HUES48 (cell line): ENCODE results near the gene MYLK4.

Source experiments
- H3K27ac ChIP-seq: one replicate; pipeline ENCODE4 v1.7.0; 2013; ENCODE audit warnings: low read depth, low read length, inconsistent platforms
- H3K27me3 ChIP-seq: 2 replicates; pipeline ENCODE4 v1.6.1; 2013; ENCODE audit warnings: mild to moderate bottlenecking, low read length; ENCODE audit not compliant: control insufficient read depth, insufficient read depth
- H3K36me3 ChIP-seq: 2 replicates; pipeline ENCODE4 v1.6.1; 2013; ENCODE audit warnings: low read length; ENCODE audit not compliant: control insufficient read depth, insufficient read depth
- H3K4me1 ChIP-seq: 2 replicates; pipeline ENCODE4 v1.6.1; 2013; ENCODE audit warnings: mild to moderate bottlenecking, low read length; ENCODE audit not compliant: control insufficient read depth, insufficient read depth
- H3K4me3 ChIP-seq: 2 replicates; pipeline ENCODE4 v1.5.1; 2013; ENCODE audit warnings: mild to moderate bottlenecking, low read depth, low read length
- H3K9ac ChIP-seq: 2 replicates; pipeline ENCODE4 v1.6.1; 2013; ENCODE audit warnings: mild to moderate bottlenecking, low read depth, low read length, moderate library complexity
- H3K9me3 ChIP-seq: 2 replicates; pipeline ENCODE4 v1.6.1; 2013; ENCODE audit warnings: low read length; ENCODE audit not compliant: control insufficient read depth, insufficient read depth

MYLK4 gene

DNA sequence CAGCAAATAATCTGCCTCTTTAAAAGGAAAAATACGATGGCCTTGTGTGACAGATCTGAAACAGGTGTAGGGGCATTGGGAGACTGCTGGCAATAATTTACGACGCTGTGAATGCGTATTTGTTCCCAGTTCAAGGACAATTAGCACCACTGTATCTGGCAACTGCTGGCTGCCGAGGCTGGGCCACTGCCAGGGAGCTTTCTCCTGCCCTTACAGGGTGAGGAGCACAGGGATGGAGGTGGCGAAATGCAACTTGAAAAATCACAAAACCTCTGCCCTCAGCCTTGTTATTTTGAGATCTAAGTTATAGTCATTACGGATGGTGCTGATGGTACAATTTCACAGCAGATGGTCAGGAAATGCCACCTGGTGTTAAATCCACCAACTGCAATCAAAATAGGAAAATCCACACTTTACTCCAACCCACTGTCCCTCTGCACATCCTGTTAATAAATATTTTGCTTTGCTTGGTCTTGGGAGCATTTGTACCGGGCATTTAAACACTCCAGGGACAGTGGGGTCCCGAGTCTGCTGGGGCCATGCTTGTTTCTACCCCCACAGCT is 6.4 kb downstream of the MYLK4 start:
- no peak overlapping the region for H3K4me3 ChIP-seq
- no peak overlapping the region for H3K27ac ChIP-seq
- peaks cover 11% of the 10 kb centered on the region; the same call in 1 of the 2 replicates for H3K4me1 ChIP-seq
- no peaks in the 10 kb centered on the region for H3K9me3 ChIP-seq
- no peak overlapping the region for H3K9ac ChIP-seq
- no peaks in the 10 kb centered on the region for H3K36me3 ChIP-seq
- no peaks in the 10 kb centered on the region for H3K27me3 ChIP-seq

DNA sequence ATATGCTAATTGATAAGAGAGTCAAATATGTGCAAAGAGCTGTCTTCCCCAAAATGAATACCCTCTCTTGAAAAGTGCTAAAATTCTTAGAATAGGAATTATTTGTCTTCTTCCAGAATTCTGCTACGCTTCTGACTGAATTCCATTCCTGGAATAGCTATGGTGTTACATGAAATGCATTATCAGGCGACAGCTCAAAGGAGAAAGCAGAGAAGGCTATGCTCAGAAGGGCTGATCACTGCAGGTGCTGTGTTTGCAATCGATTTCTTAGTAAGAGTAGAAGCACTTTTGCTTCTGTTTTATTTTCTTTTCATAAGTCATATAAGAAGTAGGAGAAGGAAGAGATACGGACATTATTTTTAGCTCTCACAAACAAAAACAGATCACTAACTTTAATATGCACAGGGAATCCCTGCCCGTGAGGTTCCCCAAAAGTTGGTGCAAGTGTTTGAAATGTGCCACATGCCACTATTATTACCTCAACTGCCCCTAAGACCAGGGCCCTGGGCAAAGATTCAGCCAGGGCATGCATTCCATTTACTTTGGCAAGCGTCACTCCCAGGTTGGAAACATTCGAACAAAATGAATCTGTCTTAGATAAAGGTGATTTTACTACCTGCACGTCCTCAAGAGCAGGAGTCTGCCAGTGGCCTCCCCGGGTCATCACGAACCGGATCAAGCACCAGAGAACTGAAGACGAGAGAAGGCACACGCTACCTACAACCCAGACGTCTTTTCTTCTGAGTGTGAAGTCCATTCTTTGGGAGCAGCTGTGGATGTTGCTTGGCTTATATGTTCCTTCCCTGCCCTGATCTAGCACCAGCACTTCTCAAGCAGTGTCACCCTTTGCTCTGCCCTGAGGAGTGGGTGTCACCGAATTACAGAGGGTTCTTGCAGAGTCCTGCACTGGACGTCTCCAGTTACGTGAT is 7.2 kb downstream of the MYLK4 start:
- Histone ChIP-seq H3K27me3 (no peaks in the 10 kb centered on the region), H3K9me3 (no peaks in the 10 kb centered on the region), H3K36me3 (no peaks in the 10 kb centered on the region), H3K27ac (no peak overlapping the region), H3K4me3 (no peak overlapping the region), H3K9ac (no peak overlapping the region), H3K4me1 (peaks cover 11% of the 10 kb centered on the region; the same call in 1 of the 2 replicates)

DNA sequence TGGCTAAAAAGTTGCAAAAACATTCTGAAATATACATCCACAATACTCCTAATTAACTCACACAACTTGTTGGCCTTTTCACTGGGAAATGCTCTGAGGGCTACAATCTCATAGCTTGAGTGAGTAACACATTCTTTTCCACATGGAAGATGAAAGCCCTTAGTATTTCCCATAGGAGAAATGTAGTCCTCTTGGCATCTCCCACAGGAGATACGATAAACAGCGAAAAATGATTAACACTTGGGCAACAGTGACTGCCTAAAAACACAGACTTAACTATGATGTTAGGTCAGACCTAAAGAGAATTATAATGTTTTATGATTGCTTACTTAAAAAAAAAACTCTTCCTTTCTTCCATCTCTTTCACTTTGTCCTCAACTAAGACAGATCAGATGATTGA is 9.0 kb downstream of the MYLK4 start:
- Histone ChIP-seq H3K36me3 (no peaks in the 10 kb centered on the region), H3K27ac (no peak overlapping the region), H3K27me3 (no peaks in the 10 kb centered on the region), H3K4me3 (no peak overlapping the region), H3K9ac (no peak overlapping the region), H3K9me3 (no peaks in the 10 kb centered on the region), H3K4me1 (peaks cover 13% of the 10 kb centered on the region)

DNA sequence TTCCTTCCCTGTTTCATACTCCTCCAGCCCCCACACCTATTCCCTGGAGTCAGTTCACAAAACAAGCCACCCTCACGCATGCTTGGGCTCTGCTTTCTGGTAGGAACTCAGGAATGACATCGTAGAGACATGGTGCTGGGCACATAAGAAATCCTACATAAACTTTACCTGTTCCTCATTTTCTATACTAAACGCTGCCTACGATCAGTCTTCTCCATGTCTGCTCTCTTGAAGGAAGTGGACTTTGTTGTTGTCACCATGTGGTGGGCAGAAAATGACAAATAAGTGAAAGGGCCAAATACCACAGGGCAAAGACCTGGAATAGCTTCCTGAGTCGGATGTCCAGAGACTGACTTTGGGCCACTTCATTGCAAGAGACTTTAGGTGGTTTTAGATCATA is 10.1 kb downstream of the MYLK4 start:
- no peak overlapping the region for H3K9ac ChIP-seq
- H3K4me1 ChIP-seq, result peaks cover 14% of the 10 kb centered on the region; the same call in 1 of the 2 replicates
- no peaks in the 10 kb centered on the region for H3K27me3 ChIP-seq
- H3K27ac ChIP-seq, result no peak overlapping the region
- H3K4me3 ChIP-seq, result no peak overlapping the region
- H3K36me3 ChIP-seq, result no peaks in the 10 kb centered on the region
- no peaks in the 10 kb centered on the region for H3K9me3 ChIP-seq

DNA sequence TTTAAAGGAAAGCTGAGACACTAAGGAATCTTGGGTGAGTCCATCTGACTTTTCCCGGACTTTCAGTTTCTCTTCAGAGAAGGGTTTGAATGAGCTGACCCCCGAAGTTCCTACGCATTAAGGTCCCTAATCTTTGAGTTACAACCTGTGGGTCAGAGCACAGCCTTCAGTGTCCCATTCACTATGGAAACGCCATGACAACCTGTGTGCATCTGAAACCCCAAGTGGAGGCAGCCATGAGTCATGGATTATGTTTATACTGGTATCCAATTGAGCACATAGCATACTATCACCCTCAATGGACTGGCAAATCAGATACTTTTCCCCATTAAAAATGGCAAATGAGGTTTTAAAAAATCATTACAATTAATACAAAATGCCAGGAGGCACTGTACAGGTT is 11.4 kb downstream of the MYLK4 start:
- Histone ChIP-seq H3K36me3 (no peaks in the 10 kb centered on the region), H3K27me3 (no peaks in the 10 kb centered on the region), H3K9me3 (no peaks in the 10 kb centered on the region), H3K9ac (no peak overlapping the region), H3K4me1 (peaks cover 24% of the 10 kb centered on the region), H3K4me3 (no peak overlapping the region), H3K27ac (no peak overlapping the region)

DNA sequence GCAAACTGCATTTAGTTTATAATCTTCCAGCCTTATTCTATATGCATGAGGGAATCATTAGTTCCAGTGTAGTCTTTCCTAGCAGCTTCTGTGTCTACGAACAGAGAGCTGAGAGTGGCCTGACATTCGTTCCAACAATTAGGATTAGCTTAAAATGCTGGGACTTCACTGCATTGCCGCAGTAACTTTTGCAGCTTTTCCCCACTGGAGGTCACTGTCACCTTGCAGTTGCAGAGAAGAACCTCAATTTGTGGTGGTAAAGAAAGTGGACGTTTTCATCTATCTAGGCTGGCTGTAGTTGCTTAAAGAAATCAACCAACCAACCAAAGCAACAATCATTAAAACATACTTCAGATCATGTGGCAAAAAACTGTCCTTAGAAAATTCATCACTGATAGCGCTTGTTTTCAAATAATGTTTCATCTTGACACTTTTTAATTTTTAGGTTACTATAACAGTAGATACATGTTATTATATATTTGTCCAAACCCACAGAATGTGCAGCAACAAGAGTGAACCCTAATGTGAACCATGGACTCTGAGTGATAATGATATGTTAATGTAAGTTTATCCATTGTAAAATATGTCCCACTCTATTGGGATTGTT is 12.2 kb downstream of the MYLK4 start:
- H3K9me3 ChIP-seq, result no peaks in the 10 kb centered on the region
- H3K4me1 ChIP-seq, result peaks cover 26% of the 10 kb centered on the region
- H3K9ac ChIP-seq, result no peak overlapping the region
- H3K27ac ChIP-seq, result no peak overlapping the region
- H3K36me3 ChIP-seq, result no peaks in the 10 kb centered on the region
- no peaks in the 10 kb centered on the region for H3K27me3 ChIP-seq
- H3K4me3 ChIP-seq, result no peak overlapping the region

DNA sequence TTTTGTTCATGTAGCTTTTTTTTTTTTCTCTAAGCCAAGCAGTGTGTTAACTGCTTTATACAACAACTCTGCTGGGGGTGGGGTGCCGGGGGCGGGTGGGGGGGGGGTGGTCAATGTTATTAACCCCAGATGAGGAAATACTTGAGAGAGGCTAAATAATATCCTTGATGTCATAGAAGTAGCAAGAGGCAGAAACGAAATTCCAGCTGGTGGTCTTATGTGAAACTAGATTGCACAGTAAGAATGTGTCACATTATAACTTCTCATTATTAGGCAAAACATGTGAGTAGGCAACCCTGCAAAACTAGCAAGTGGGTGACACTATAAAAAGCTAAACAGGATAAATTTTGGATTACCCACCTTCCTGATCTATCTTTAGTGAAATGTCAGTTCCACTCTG is 12.8 kb downstream of the MYLK4 start:
- H3K27ac ChIP-seq, result no peak overlapping the region

DNA sequence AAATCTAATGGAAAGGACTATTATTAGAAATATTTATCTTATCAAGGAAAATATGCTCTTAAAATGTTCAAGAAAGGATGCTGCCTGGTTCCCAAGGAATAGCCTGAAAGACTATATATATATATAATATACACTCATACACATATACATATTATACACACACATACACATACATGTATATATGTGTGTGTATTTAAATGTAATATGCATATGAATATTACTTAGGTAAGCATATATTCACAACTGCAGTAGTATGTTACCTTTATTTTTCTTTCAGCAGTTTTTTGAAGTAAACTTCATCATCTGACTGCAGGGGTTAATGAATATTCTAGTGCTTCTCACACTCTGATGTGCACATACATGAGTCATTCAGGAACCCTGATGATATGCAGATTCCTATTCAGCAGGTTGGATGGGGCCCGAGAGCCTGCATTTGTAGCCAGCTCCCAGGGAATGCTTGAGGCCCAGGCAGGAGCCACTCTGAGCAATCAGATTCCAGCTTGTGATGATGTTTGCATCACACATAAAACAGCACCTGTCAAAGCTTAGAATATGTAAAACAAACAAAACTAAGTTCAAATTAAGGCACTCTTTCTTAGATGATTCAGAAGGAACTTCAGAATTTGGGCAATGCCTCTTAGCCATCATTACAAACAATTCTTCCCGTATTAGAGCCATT is 16.1 kb downstream of the MYLK4 start:
- Histone ChIP-seq H3K36me3 (no peaks in the 10 kb centered on the region), H3K4me1 (peaks cover 36% of the 10 kb centered on the region), H3K4me3 (no peak overlapping the region), H3K27me3 (no peaks in the 10 kb centered on the region), H3K9me3 (no peaks in the 10 kb centered on the region), H3K9ac (no peak overlapping the region), H3K27ac (peak overlapping the region; percentile 62)

More for the DNA sequence above, 12.8 kb downstream of the MYLK4 start:
- no peaks in the 10 kb centered on the region for H3K9me3 ChIP-seq
- peaks cover 26% of the 10 kb centered on the region for H3K4me1 ChIP-seq
- H3K4me3 ChIP-seq, result no peak overlapping the region
- H3K36me3 ChIP-seq, result no peaks in the 10 kb centered on the region
- no peak overlapping the region for H3K9ac ChIP-seq
- no peaks in the 10 kb centered on the region for H3K27me3 ChIP-seq

DNA sequence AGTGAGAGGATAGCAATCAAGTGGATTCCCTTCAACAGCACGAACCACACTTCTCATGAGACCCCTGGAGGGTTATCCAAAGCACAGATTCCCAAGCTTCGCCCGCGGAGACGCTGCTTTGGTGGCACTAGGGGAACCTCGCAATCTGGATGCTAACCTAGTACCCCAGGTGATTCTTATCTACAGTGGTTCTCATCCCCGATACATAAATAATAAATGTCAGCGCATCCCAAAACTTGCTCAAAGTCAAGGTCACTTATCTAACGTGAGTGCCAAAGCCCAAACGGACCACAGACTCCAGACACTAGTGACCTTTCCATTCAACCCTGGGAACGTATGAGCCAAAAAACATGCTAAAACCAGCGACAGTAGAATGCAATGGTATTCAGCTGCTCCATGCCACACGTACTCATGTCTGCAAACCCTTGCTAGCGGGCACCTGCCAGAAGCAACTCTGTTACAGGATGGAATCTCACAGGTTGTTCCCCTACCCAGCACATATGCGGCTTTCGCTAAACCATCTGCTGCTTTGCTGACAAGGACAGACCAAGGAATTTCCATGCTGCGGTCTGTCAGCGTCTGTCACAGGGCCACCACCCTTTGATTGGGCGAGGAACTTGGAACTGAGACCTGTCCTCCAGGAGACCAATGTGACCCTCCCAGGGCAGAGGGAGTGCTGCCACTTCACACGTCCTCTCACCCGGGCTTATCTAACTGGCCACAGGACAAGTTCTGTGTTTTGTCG is 16.8 kb downstream of the MYLK4 start:
- H3K9ac ChIP-seq, result no peak overlapping the region
- no peaks in the 10 kb centered on the region for H3K27me3 ChIP-seq
- H3K27ac ChIP-seq, result peak overlapping the region; percentile 62
- no peaks in the 10 kb centered on the region for H3K36me3 ChIP-seq
- H3K9me3 ChIP-seq, result no peaks in the 10 kb centered on the region
- no peak overlapping the region for H3K4me3 ChIP-seq
- H3K4me1 ChIP-seq, result peaks cover 36% of the 10 kb centered on the region

DNA sequence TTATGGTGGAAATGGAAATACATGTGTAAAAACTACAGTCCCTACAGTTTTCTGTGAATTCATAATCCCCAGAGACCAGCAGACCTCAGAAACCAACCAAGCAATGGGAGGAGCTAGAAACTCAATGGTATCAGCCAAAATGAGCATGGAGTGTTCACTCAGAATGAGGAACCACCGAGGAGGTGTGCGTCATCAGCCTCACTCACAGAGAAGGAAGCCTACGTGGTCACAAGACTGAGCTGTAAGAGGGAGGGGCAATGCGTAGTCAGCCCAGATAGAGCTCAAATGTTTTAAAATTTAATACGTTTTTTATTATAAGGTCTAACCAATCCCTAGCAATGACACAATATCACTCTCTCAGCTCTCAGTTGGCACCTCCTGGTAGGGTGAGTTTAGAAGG is 17.4 kb downstream of the MYLK4 start:
- H3K4me3 ChIP-seq, result no peak overlapping the region
- no peaks in the 10 kb centered on the region for H3K27me3 ChIP-seq
- no peaks in the 10 kb centered on the region for H3K9me3 ChIP-seq
- H3K4me1 ChIP-seq, result peaks cover 36% of the 10 kb centered on the region
- no peak overlapping the region for H3K27ac ChIP-seq
- no peak overlapping the region for H3K9ac ChIP-seq
- no peaks in the 10 kb centered on the region for H3K36me3 ChIP-seq
